ENCODE data around the gene ZBTB7C. TPM values are rescaled to one million over a fixed set of nuclear protein-coding genes. Genes with fewer than 3 reads are reported as not detected.

Gene ZBTB7C
- total and polyA plus RNA-seq, 2 of the 8 experiments (the other 6 are each of a cell fraction or from before 2014, with no cell fraction given), result 0.15 to 0.45 TPM

- Histone ChIP-seq H3K14ac (ENCODE audit: insufficient read length) (no peak overlapping the region), H3K79me2 (ENCODE audit: control insufficient read depth in 1 of 2, insufficient read depth in 2 of 2, low read length in 2 of 2) (no peaks in the 10 kb centered on the region), H3K18ac (ENCODE audit: extremely low read depth, low read length) (no peak overlapping the region), H2BK5ac (ENCODE audit: low read depth, low read length) (no peak overlapping the region), H3K4me3 (ENCODE audit: extremely low read depth in 1 of 4, insufficient read depth in 2 of 4, low read depth in 3 of 4, low read length in 4 of 4) (no peak overlapping the region), H2AFZ (ENCODE audit: low read length) (no peak overlapping the region), H3K27ac (ENCODE audit: low read depth, low read length) (no peak overlapping the region), H3K4me1 (replicated peaks in 1 of 4; ENCODE audit: control insufficient read depth in 3 of 4, insufficient read depth in 4 of 4, low read length in 3 of 4) (peaks cover 0 to 2% (median under 1%) of the 10 kb centered on the region in 4 experiments; a peak in 1 of 7 replicates), H3K4me2 (ENCODE audit: insufficient read depth in 1 of 2, low read depth in 2 of 2, low read length in 2 of 2) (no peak overlapping the region), H3K9ac (replicated peaks in 1 of 4; ENCODE audit: extremely low read depth in 1 of 4, low read depth in 3 of 4, low read length in 3 of 4) (no peak overlapping the region), H4K20me1 (replicated peaks in 1 of 2; ENCODE audit: control insufficient read depth in 1 of 2, insufficient read depth in 2 of 2, low read length in 2 of 2) (no peaks in the 10 kb centered on the region), H3K36me3 (ENCODE audit: control insufficient read depth in 2 of 4, insufficient read depth in 4 of 4, low read length in 3 of 4) (no peaks in the 10 kb centered on the region), H2BK20ac (ENCODE audit: low read length) (0 out of 2 replicates have a peak overlapping the region, but pooled peaks have one; percentile 3), H4K8ac (ENCODE audit: extremely low read depth, insufficient read depth, low read length) (no peak overlapping the region), H3K23me2 (ENCODE audit: low read depth, low read length) (peaks cover 1% of the 10 kb centered on the region; the same call in 1 of the 2 replicates), H3K9me3 (ENCODE audit: insufficient read depth in 2 of 2, low read depth in 1 of 2, low read length in 1 of 2) (peaks cover 3 to 5% of the 10 kb centered on the region in 2 experiments; a peak in 1 of 4 replicates), H3K56ac (replicated peaks; ENCODE audit: insufficient read length, low read depth, low read length) (no peak overlapping the region), H3K23ac (ENCODE audit: insufficient read length) (no peak overlapping the region), H4K91ac (replicated peaks; ENCODE audit: insufficient read length, low read length) (no peak overlapping the region), H2BK12ac (ENCODE audit: low read depth, low read length) (no peak overlapping the region), H2BK15ac (ENCODE audit: low read length) (no peak overlapping the region), H3K4ac (replicated peaks; ENCODE audit: insufficient read length, low read depth, low read length) (no peak overlapping the region), H4K5ac (ENCODE audit: insufficient read length, low read depth, low read length) (no peak overlapping the region), H2BK120ac (replicated peaks; ENCODE audit: low read depth, low read length) (no peak overlapping the region), H3K27me3 (replicated peaks in 1 of 4; ENCODE audit: control insufficient read depth in 3 of 4, extremely low read depth in 1 of 4, insufficient read depth in 3 of 4, low read length in 3 of 4) (no peaks in the 10 kb centered on the region; a peak in 1 of 7 replicates), H3K79me1 (ENCODE audit: low read depth, low read length) (no peaks in the 10 kb centered on the region), H2AK5ac (ENCODE audit: low read depth, low read length) (no peak overlapping the region)
- ChIA-PET CTCF (ENCODE audit: partially characterized antibody) (interaction anchor here (0.7 to 3.3 kb wide), 8 partner anchors 11 to 257 kb away, joined by 3 to 23 read pairs (median 3); no protein-coding TSS in a partner anchor), POLR2A (ENCODE audit: partially characterized antibody) (no interaction called here)
- 87% methylated on average over 7 of the region's 7 CpGs; no CpG with 5 or more reads in 1 of the 2 experiments for WGBS, 2 experiments (ENCODE audit: extremely low coverage in 1 of 2, insufficient coverage in 1 of 2, insufficient read length in 1 of 2, insufficient replicate concordance in 2 of 2, low coverage in 1 of 2, low lambda C conversion rate in 2 of 2, missing lambda C conversion rate in 1 of 2)
- TF ChIP-seq TAF7 (optimal IDR thresholded peaks at IDR 0.05; ENCODE audit: borderline replicate concordance, low read depth, low read length) (no peak), JUND (IDR thresholded peaks at IDR 0.05; ENCODE audit: low read length) (no peak), BCL11A (IDR thresholded peaks at IDR 0.05; ENCODE audit: low read depth in 2 of 2, low read length in 2 of 2) (no peak), JUN (IDR thresholded peaks at IDR 0.05; ENCODE audit: low read depth, low read length) (no peak), SIX5 (IDR thresholded peaks at IDR 0.05; ENCODE audit: low read depth, low read length) (no peak), BACH1 (IDR thresholded peaks at IDR 0.05; ENCODE audit: low read length) (no peak), ATF3 (IDR thresholded peaks at IDR 0.05; ENCODE audit: insufficient read depth, low read depth, low read length) (no peak), KDM4A (IDR thresholded peaks at IDR 0.05; ENCODE audit: low read depth, low read length, severe bottlenecking) (no peak)
- TF ChIP-seq, protein P1, sequence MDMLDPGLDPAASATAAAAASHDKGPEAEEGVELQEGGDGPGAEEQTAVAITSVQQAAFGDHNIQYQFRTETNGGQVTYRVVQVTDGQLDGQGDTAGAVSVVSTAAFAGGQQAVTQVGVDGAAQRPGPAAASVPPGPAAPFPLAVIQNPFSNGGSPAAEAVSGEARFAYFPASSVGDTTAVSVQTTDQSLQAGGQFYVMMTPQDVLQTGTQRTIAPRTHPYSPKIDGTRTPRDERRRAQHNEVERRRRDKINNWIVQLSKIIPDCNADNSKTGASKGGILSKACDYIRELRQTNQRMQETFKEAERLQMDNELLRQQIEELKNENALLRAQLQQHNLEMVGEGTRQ (IDR thresholded peaks at IDR 0.05; ENCODE audit: low read length), result no peak
- FAIRE-seq (no peak), DNase-seq (ENCODE audit: low read depth in 1 of 2, low spot score in 2 of 2) (no peak)
Measured at GRCh38 chr18:48218285-48219022, 190.7 kb downstream of the ZBTB7C start.
